ENCODE results near the gene CDC42EP2.

Gene CDC42EP2

DNA sequence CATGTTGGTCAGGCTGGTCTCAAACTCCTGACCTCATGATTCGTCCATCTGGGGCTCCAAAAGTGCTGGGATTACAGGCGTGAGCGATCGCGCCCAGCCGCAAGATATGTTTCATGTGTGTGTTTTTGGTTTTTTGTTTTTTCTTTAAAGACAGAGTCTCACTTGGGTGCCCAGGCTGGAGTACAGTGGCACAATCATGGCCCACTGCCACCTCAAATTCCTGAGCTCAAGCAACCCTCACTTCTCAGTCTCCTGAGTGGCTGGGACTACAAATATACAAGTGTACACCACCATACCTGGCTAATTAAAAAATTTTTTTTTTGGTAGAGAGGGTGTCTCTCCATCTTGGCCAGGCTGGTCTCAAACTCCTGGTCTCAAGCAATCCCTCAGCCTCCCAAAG lies 48.3 kb downstream of the CDC42EP2 start:
- DNase-seq, result no peak

- no peak for DNase-seq
Observed at GRCh38 chr11:65363770-65364169, 49.1 kb downstream of the CDC42EP2 start.

DNA sequence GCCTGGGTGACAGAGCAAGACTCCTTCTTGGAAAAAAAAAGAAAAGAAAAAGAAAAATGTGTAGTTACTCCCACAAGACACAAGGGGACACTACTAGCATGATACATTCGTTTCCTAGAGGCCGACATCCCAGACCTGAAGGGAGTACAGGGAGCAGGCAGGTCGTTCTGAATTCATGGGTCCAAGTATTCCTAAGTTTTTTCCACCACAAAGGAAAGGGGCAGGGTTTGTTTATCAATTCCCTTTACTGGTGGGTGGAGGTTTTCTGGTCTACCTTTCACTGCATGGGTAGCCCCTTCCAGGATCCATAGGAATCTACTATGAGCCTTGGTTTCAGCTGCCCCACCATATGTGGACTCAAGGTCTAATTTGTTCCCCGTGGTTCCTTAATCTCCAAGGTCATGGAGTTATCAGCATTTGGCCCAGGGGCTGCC lies 51.7 kb downstream of the CDC42EP2 start:
- peak; percentile 80 for DNase-seq

DNA sequence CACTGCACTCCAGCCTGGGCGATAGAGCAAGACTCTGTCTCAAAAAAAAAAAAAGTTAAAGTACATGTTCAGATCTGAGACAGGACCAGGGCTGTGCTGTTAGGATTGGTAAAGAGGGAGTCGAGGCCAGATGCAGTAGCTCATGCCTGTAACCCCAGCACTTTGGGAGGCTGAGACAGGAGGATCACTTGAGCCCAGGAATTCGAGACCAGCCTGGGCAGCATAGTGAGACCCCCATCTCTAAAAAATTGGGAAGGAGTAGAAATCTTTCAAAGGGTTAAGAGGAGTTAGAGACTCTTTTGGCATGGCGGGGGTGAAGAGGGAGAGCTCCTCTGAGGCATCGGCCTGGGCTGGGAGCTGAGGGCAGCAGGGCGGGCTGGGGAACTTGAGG lies 56.0 kb downstream of the CDC42EP2 start:
- no peak for DNase-seq

Measured in fibroblast of skin of right quadriceps (primary cell).